Mesenchymal stem cell (in vitro differentiated cells and primary cell): ENCODE results near the gene IRAK1.

ENCODE experiments used
- DNase-seq: peaks from one replicate; pipeline ENCODE4 v3.0.0-alpha.2; 2013
- H2AFZ ChIP-seq: one replicate; pipeline ENCODE4 v1.6.1; 2013; ENCODE audit warnings: low read depth, mild to moderate bottlenecking, control low read depth, inconsistent platforms, low read length, moderate library complexity
- H2AK5ac ChIP-seq: 2 replicates; pipeline ENCODE4 v1.6.1; 2013; ENCODE audit warnings: low read length, moderate library complexity, mild to moderate bottlenecking, inconsistent platforms; ENCODE audit not compliant: severe bottlenecking
- H2BK120ac ChIP-seq: one replicate; pipeline ENCODE4 v1.6.1; 2013; ENCODE audit warnings: low read depth, mild to moderate bottlenecking, inconsistent platforms, low read length, moderate library complexity
- H2BK12ac ChIP-seq, 2 experiments: one replicate each; pipeline ENCODE4 v1.6.1; 2013; ENCODE audit warnings: inconsistent platforms in 2 of 2, low read length in 2 of 2, mild to moderate bottlenecking in 2 of 2, moderate library complexity in 2 of 2, control low read depth in 1 of 2
- H2BK15ac ChIP-seq: one replicate; pipeline ENCODE4 v1.6.1; 2013; ENCODE audit warnings: mild to moderate bottlenecking, low read depth, inconsistent platforms; ENCODE audit not compliant: poor library complexity, severe bottlenecking
- H2BK5ac ChIP-seq: 2 replicates; pipeline ENCODE4 v1.6.1; 2013; ENCODE audit warnings: low read depth, mild to moderate bottlenecking, low read length, control low read depth, inconsistent platforms; ENCODE audit not compliant: poor library complexity, severe bottlenecking
- H3K14ac ChIP-seq, 2 experiments: one replicate each; pipeline ENCODE4 v1.6.1; 2013; ENCODE audit warnings: inconsistent platforms in 2 of 2, low read length in 2 of 2, control low read depth in 1 of 2, mild to moderate bottlenecking in 1 of 2, moderate library complexity in 1 of 2
- H3K18ac ChIP-seq, 2 experiments: one replicate each; pipeline ENCODE4 v1.6.1; 2013; ENCODE audit warnings: inconsistent platforms in 2 of 2, low read length in 2 of 2, control low read depth in 1 of 2, low read depth in 1 of 2, mild to moderate bottlenecking in 1 of 2
- H3K23ac ChIP-seq, 2 experiments: one replicate each; pipeline ENCODE4 v1.6.1; 2013; ENCODE audit warnings: inconsistent platforms in 2 of 2, low read length in 2 of 2, mild to moderate bottlenecking in 2 of 2, moderate library complexity in 2 of 2, control low read depth in 1 of 2
- H3K27ac ChIP-seq: 2 replicates; pipeline ENCODE4 v1.5.1; 2013; ENCODE audit warnings: mild to moderate bottlenecking, moderate library complexity, low read length, control low read depth, inconsistent platforms; ENCODE audit not compliant: poor library complexity, severe bottlenecking
- H3K27me3 ChIP-seq, 2 experiments: 2 replicates each; pipeline versions ENCODE4 v1.6.1 to v1.7.0; 2013; ENCODE audit warnings: low read length in 2 of 2, mild to moderate bottlenecking in 2 of 2, moderate library complexity in 2 of 2, control low read depth in 1 of 2, inconsistent platforms in 1 of 2; ENCODE audit not compliant: control insufficient read depth in 1 of 2, insufficient read depth in 1 of 2
- H3K36me3 ChIP-seq, 2 experiments: 2 replicates each; pipeline versions ENCODE4 v1.6.1 to v1.7.0; 2013; ENCODE audit warnings: low read length in 2 of 2, control low read depth in 1 of 2, inconsistent platforms in 1 of 2, low read depth in 1 of 2, mild to moderate bottlenecking in 1 of 2; ENCODE audit not compliant: insufficient read depth in 2 of 2, control insufficient read depth in 1 of 2
- H3K4ac ChIP-seq, 2 experiments: one replicate each; pipeline ENCODE4 v1.6.1; 2013; ENCODE audit warnings: inconsistent platforms in 2 of 2, low read length in 2 of 2, mild to moderate bottlenecking in 2 of 2, moderate library complexity in 2 of 2, control low read depth in 1 of 2, low read depth in 1 of 2
- H3K4me1 ChIP-seq: 2 replicates; pipeline ENCODE4 v1.6.1; 2013; ENCODE audit warnings: low read depth, low read length, control low read depth; ENCODE audit not compliant: control insufficient read depth, insufficient read depth
- H3K4me2 ChIP-seq: 2 replicates; pipeline ENCODE4 v1.6.1; 2013; ENCODE audit warnings: low read length, mild to moderate bottlenecking, inconsistent platforms; ENCODE audit not compliant: poor library complexity, severe bottlenecking
- H3K4me3 ChIP-seq, 2 experiments: 2 replicates each; pipeline versions ENCODE4 v1.5.1 to v1.7.0; 2013; ENCODE audit warnings: low read length in 2 of 2, mild to moderate bottlenecking in 2 of 2, control low read depth in 1 of 2, low read depth in 1 of 2; ENCODE audit not compliant: insufficient read depth in 1 of 2
- H3K79me1 ChIP-seq: replicated peaks from 2 replicates; pipeline ENCODE4 v1.6.1; 2013; ENCODE audit warnings: mild to moderate bottlenecking, control low read depth, low read length, inconsistent platforms; ENCODE audit not compliant: poor library complexity, severe bottlenecking
- H3K9ac ChIP-seq: 2 replicates; pipeline ENCODE4 v1.7.0; 2013; ENCODE audit warnings: mild to moderate bottlenecking, low read length, moderate library complexity
- H3K9me3 ChIP-seq: 2 replicates; pipeline ENCODE4 v1.7.0; 2013; ENCODE audit warnings: mild to moderate bottlenecking, low read length; ENCODE audit not compliant: control insufficient read depth
- H4K8ac ChIP-seq: one replicate; pipeline ENCODE4 v1.6.1; 2013; ENCODE audit warnings: inconsistent platforms, mild to moderate bottlenecking, low read length, moderate library complexity
- H4K91ac ChIP-seq: one replicate; pipeline ENCODE4 v1.6.1; 2013; ENCODE audit warnings: mild to moderate bottlenecking, low read length, inconsistent platforms
- WGBS: methylation state at CpG from one replicate; pipeline ENCODE4 v1.1.7; 2013; ENCODE audit warnings: mixed read lengths; 5-methylcytosine and 5-hydroxymethylcytosine counted together

The IRAK1 gene

GRCh38 chrX:153967536-153968224, 52.0 kb downstream of the IRAK1 start:
- Histone ChIP-seq H3K4me2 (peak overlapping the region; percentile 6), H3K23ac (no peak overlapping the region), H2BK15ac (no peak overlapping the region), H2AK5ac (no peak overlapping the region), H4K91ac (no peak overlapping the region), H3K14ac (no peak overlapping the region), H3K9me3 (no peaks in the 10 kb centered on the region), H3K4ac (no peak overlapping the region), H2BK5ac (no peak overlapping the region), H3K18ac (no peak overlapping the region), H3K36me3 (peaks cover 6 to 45% of the 10 kb centered on the region in 2 experiments), H2BK12ac (no peak overlapping the region), H3K27me3 (peaks cover 0 to 4% of the 10 kb centered on the region in 2 experiments), H2BK120ac (no peak overlapping the region), H3K9ac (peak overlapping the region; percentile 87), H3K4me1 (peaks cover 36% of the 10 kb centered on the region), H2AFZ (no peak overlapping the region), H3K79me1 (no peaks in the 10 kb centered on the region), H4K8ac (no peak overlapping the region), H3K4me3 (peak overlapping the region in 1 of 2 experiments; percentile 99), H3K27ac (no peak overlapping the region)
- no peak for DNase-seq
- WGBS: 81% methylated on average over 15 of the region's 16 CpGs

GRCh38 chrX:153966841-153967535, 52.7 kb downstream of the IRAK1 start:
- H3K9ac ChIP-seq: peak overlapping the region; percentile 20
- H3K4me1 ChIP-seq: peaks cover 36% of the 10 kb centered on the region
- H3K18ac ChIP-seq: no peak overlapping the region
- DNase-seq: no peak
- H3K9me3 ChIP-seq: no peaks in the 10 kb centered on the region
- peaks cover 13 to 52% of the 10 kb centered on the region in 2 experiments for H3K36me3 ChIP-seq
- no peak overlapping the region for H2AK5ac ChIP-seq
- H2BK5ac ChIP-seq: no peak overlapping the region
- no peak overlapping the region for H2BK120ac ChIP-seq
- no peak overlapping the region for H3K23ac ChIP-seq
- H3K27me3 ChIP-seq: peaks cover 0 to 4% of the 10 kb centered on the region in 2 experiments
- H2BK15ac ChIP-seq: peak overlapping the region; percentile 4
- H3K79me1 ChIP-seq: no peaks in the 10 kb centered on the region
- no peak overlapping the region for H3K14ac ChIP-seq
- no peak overlapping the region for H4K91ac ChIP-seq
- H4K8ac ChIP-seq: no peak overlapping the region
- no peak overlapping the region for H2AFZ ChIP-seq
- peak overlapping the region in 1 of 2 experiments; percentile 99 for H3K4me3 ChIP-seq
- no peak overlapping the region for H3K4me2 ChIP-seq
- WGBS: 92% methylated on average over 11 of the region's 14 CpGs
- no peak overlapping the region for H2BK12ac ChIP-seq
- no peak overlapping the region for H3K27ac ChIP-seq
- no peak overlapping the region for H3K4ac ChIP-seq

- H3K27me3 ChIP-seq: peaks cover 0 to 4% of the 10 kb centered on the region in 2 experiments
- no peak overlapping the region for H3K27ac ChIP-seq
- peaks cover 5% of the 10 kb centered on the region for H3K79me1 ChIP-seq
- no peak overlapping the region for H2AK5ac ChIP-seq
- no peak overlapping the region for H2BK15ac ChIP-seq
- no peak overlapping the region for H2AFZ ChIP-seq
- no peak overlapping the region for H3K23ac ChIP-seq
- no peak overlapping the region for H4K8ac ChIP-seq
- DNase-seq: no peak
- H3K9me3 ChIP-seq: no peaks in the 10 kb centered on the region
- peaks cover 20 to 59% of the 10 kb centered on the region in 2 experiments for H3K36me3 ChIP-seq
- H2BK12ac ChIP-seq: no peak overlapping the region
- WGBS: 78% methylated on average over 15 of the region's 15 CpGs
- no peak overlapping the region for H2BK5ac ChIP-seq
- H3K14ac ChIP-seq: no peak overlapping the region
- H4K91ac ChIP-seq: no peak overlapping the region
- H2BK120ac ChIP-seq: no peak overlapping the region
- H3K4me1 ChIP-seq: peaks cover 36% of the 10 kb centered on the region
- H3K4me3 ChIP-seq: peak overlapping the region in 1 of 2 experiments; percentile 18
- no peak overlapping the region for H3K4ac ChIP-seq
- H3K4me2 ChIP-seq: peak overlapping the region; percentile 39
- no peak overlapping the region for H3K18ac ChIP-seq
- peak overlapping the region; percentile 20 for H3K9ac ChIP-seq
These were observed 53.4 kb downstream of the IRAK1 start for GRCh38 chrX:153966283-153966688.

- peaks cover 29 to 67% of the 10 kb centered on the region in 2 experiments for H3K36me3 ChIP-seq
- H4K8ac ChIP-seq: no peak overlapping the region
- no peak overlapping the region for H2BK5ac ChIP-seq
- no peak overlapping the region for H4K91ac ChIP-seq
- peaks cover 36% of the 10 kb centered on the region for H3K4me1 ChIP-seq
- no peak overlapping the region for H2AFZ ChIP-seq
- no peak overlapping the region for H3K9ac ChIP-seq
- WGBS: 94% methylated on average over 5 of the region's 5 CpGs
- H2AK5ac ChIP-seq: no peak overlapping the region
- no peak overlapping the region for H3K4ac ChIP-seq
- H3K4me2 ChIP-seq: no peak overlapping the region
- H3K14ac ChIP-seq: no peak overlapping the region
- no peak overlapping the region for H2BK15ac ChIP-seq
- no peak for DNase-seq
- H3K18ac ChIP-seq: no peak overlapping the region
- no peak overlapping the region for H2BK12ac ChIP-seq
- H3K27me3 ChIP-seq: peaks cover 0 to 4% of the 10 kb centered on the region in 2 experiments
- H3K27ac ChIP-seq: no peak overlapping the region
- H2BK120ac ChIP-seq: no peak overlapping the region
- peaks cover 8% of the 10 kb centered on the region for H3K79me1 ChIP-seq
- H3K23ac ChIP-seq: no peak overlapping the region
- H3K9me3 ChIP-seq: no peaks in the 10 kb centered on the region
- no peak overlapping the region for H3K4me3 ChIP-seq
These were observed 54.3 kb downstream of the IRAK1 start for GRCh38 chrX:153965406-153965805.
